ENCODE measurements around the gene FEM1B. TPM values are rescaled to one million over a fixed set of nuclear protein-coding genes. Genes with fewer than 3 reads are reported as not detected.

The FEM1B gene
- total and polyA plus RNA-seq, 2 of the 8 experiments (the other 6 are each of a cell fraction or from before 2014, with no cell fraction given) = 36.1 to 83.8 TPM

GRCh38 chr15:68303134-68303533, 25.6 kb downstream of the FEM1B start:
- Histone ChIP-seq H2BK15ac (ENCODE audit: low read length) (no peak overlapping the region), H2BK5ac (ENCODE audit: low read depth, low read length) (no peak overlapping the region), H2AFZ (ENCODE audit: low read length) (no peak overlapping the region), H3K4ac (replicated peaks; ENCODE audit: insufficient read length, low read depth, low read length) (no peak overlapping the region), H3K9ac (replicated peaks in 1 of 4; ENCODE audit: extremely low read depth in 1 of 4, low read depth in 3 of 4, low read length in 3 of 4) (no peak overlapping the region), H3K4me2 (ENCODE audit: insufficient read depth in 1 of 2, low read depth in 2 of 2, low read length in 2 of 2) (no peak overlapping the region), H4K5ac (ENCODE audit: insufficient read length, low read depth, low read length) (no peak overlapping the region), H3K79me1 (ENCODE audit: low read depth, low read length) (no peaks in the 10 kb centered on the region), H4K8ac (ENCODE audit: extremely low read depth, insufficient read depth, low read length) (peak overlapping the region; percentile 45; the same call in 1 of the 2 replicates), H3K79me2 (ENCODE audit: control insufficient read depth in 1 of 2, insufficient read depth in 2 of 2, low read length in 2 of 2) (no peaks in the 10 kb centered on the region), H3K56ac (replicated peaks; ENCODE audit: insufficient read length, low read depth, low read length) (no peak overlapping the region), H2AK5ac (ENCODE audit: low read depth, low read length) (no peak overlapping the region), H2BK12ac (ENCODE audit: low read depth, low read length) (no peak overlapping the region), H2BK120ac (replicated peaks; ENCODE audit: low read depth, low read length) (no peak overlapping the region), H3K36me3 (ENCODE audit: control insufficient read depth in 2 of 4, insufficient read depth in 4 of 4, low read length in 3 of 4) (no peaks in the 10 kb centered on the region), H3K27ac (ENCODE audit: low read depth, low read length) (no peak overlapping the region), H4K20me1 (replicated peaks in 1 of 2; ENCODE audit: control insufficient read depth in 1 of 2, insufficient read depth in 2 of 2, low read length in 2 of 2) (no peaks in the 10 kb centered on the region), H3K4me3 (ENCODE audit: extremely low read depth in 1 of 4, insufficient read depth in 2 of 4, low read depth in 3 of 4, low read length in 4 of 4) (no peak overlapping the region), H3K4me1 (replicated peaks in 1 of 4; ENCODE audit: control insufficient read depth in 3 of 4, insufficient read depth in 4 of 4, low read length in 3 of 4) (peaks cover 7 to 23% (median 17%) of the 10 kb centered on the region in 4 experiments), H3K27me3 (replicated peaks in 1 of 4; ENCODE audit: control insufficient read depth in 3 of 4, extremely low read depth in 1 of 4, insufficient read depth in 3 of 4, low read length in 3 of 4) (no peaks in the 10 kb centered on the region), H3K23ac (ENCODE audit: insufficient read length) (no peak overlapping the region), H4K91ac (replicated peaks; ENCODE audit: insufficient read length, low read length) (no peak overlapping the region), H3K23me2 (ENCODE audit: low read depth, low read length) (no peaks in the 10 kb centered on the region; the same call in 1 of the 2 replicates), H3K14ac (ENCODE audit: insufficient read length) (no peak overlapping the region), H3K18ac (ENCODE audit: extremely low read depth, low read length) (no peak overlapping the region), H3K9me3 (ENCODE audit: insufficient read depth in 2 of 2, low read depth in 1 of 2, low read length in 1 of 2) (no peaks in the 10 kb centered on the region), H2BK20ac (ENCODE audit: low read length) (no peak overlapping the region)
- 40% methylated on average over 2 of the region's 2 CpGs; no CpG with 5 or more reads in 1 of the 2 experiments for WGBS, 2 experiments (ENCODE audit: extremely low coverage in 1 of 2, insufficient coverage in 1 of 2, insufficient read length in 1 of 2, insufficient replicate concordance in 2 of 2, low coverage in 1 of 2, low lambda C conversion rate in 2 of 2, missing lambda C conversion rate in 1 of 2)
- DNase-seq (ENCODE audit: low read depth in 1 of 2, low spot score in 2 of 2) (no peak), FAIRE-seq (no peak)
- ChIA-PET POLR2A (ENCODE audit: partially characterized antibody) (interaction anchor here (1.0 to 4.6 kb wide), 4 partner anchors 10 to 50 kb away, joined by 3 to 37 read pairs (median 4); partner anchors contain the start of gene FEM1B), CTCF (ENCODE audit: partially characterized antibody) (interaction anchor here (1.0 to 9.0 kb wide), 6 partner anchors 9 to 247 kb away, joined by 3 to 199 read pairs (median 24); no protein-coding TSS in a partner anchor)
- TF ChIP-seq CEBPB (IDR thresholded peaks at IDR 0.05; ENCODE audit: low read depth, low read length) (no peak), RNF2 (IDR thresholded peaks at IDR 0.05; ENCODE audit: borderline replicate concordance, low read depth, low read length, missing control alignments, poor library complexity, severe bottlenecking) (no peak), JUN (IDR thresholded peaks at IDR 0.05; ENCODE audit: low read depth, low read length) (no peak), CTCF (IDR thresholded peaks at IDR 0.05; ENCODE audit: control extremely low read depth in 1 of 3, insufficient read depth in 1 of 3, low read depth in 1 of 3, low read length in 3 of 3) (no peak), SRF (IDR thresholded peaks at IDR 0.05; ENCODE audit: low read depth, low read length) (no peak), EGR1 (IDR thresholded peaks at IDR 0.05; ENCODE audit: borderline replicate concordance, low read depth, low read length) (no peak), RXRA (IDR thresholded peaks at IDR 0.05; ENCODE audit: insufficient read depth, low read depth, low read length) (no peak), TEAD4 (IDR thresholded peaks at IDR 0.05; ENCODE audit: low read depth, low read length) (no peak), SP1 (IDR thresholded peaks at IDR 0.05; ENCODE audit: low read depth, low read length) (no peak), BACH1 (IDR thresholded peaks at IDR 0.05; ENCODE audit: low read length) (no peak), SAP30 (IDR thresholded peaks at IDR 0.05; ENCODE audit: insufficient read depth, insufficient replicate concordance, low read length) (no peak)

Data from H1 (cell line).